ENCODE results near the gene HDAC1. TPM values are rescaled to one million over a fixed set of nuclear protein-coding genes. Genes with fewer than 3 reads are reported as not detected.

Gene HDAC1
- total and polyA plus RNA-seq, 2 of the 13 experiments (the other 11 are each of a cell fraction or from before 2014, with no cell fraction given), result 93.5 to 189 TPM

DNA sequence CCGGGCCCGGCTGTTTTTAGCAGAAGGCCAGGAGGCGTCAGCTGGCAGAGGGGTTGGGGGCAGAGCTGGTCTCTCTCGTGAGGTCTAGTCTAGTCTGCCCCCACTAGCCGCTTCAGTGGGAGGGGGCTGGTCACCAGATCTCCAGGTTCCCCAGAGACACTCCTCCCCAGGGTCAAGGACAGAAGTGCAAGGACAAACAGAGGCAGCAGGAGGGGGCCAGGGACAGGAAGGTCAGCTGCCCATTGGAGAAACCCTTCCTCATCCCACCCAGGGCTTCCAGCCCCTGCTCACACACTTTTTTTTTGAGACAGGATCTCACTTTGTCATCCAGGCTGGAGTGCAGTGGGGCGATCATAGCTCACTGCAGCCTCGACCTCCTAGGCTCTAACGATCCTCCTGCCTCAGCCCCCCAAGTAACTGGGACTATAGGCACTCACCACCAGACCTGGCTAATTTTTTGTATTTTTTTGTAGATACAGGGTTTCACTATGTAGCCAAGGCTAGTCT is 60.4 kb downstream of the HDAC1 start (continued):
- TF ChIP-seq ZSCAN20 (CRISPR knock-in tag; IDR thresholded peaks at IDR 0.05; ENCODE audit: borderline replicate concordance) (no peak), ZBTB14 (CRISPR knock-in tag; IDR thresholded peaks at IDR 0.05) (no peak), RARA (CRISPR knock-in tag; IDR thresholded peaks at IDR 0.05) (peak; percentile 62), KDM4B (CRISPR knock-in tag; IDR thresholded peaks at IDR 0.05) (no peak), ZBTB7B (CRISPR knock-in tag; IDR thresholded peaks at IDR 0.05) (peak; percentile 58; the same call in 1 of the 2 replicates), IKZF1 (IDR thresholded peaks at IDR 0.05) (no peak), HNRNPLL (IDR thresholded peaks at IDR 0.05; ENCODE audit: low read depth, low read length, poor library complexity, severe bottlenecking) (no peak), SALL2 (CRISPR knock-in tag; IDR thresholded peaks at IDR 0.05) (no peak), ZFAT (CRISPR knock-in tag; conservative IDR thresholded peaks at IDR 0.05) (no peak), ZSCAN30 (CRISPR knock-in tag; IDR thresholded peaks at IDR 0.05) (0 out of 2 replicates have a peak, but pooled peaks have one; percentile 51), PHF21A (CRISPR knock-in tag; IDR thresholded peaks at IDR 0.05) (peak; percentile 24), CCAR2 (optimal IDR thresholded peaks at IDR 0.05; ENCODE audit: low read depth, low read length) (no peak), PATZ1 (CRISPR knock-in tag; IDR thresholded peaks at IDR 0.05) (peak; percentile 97), GATAD2A (CRISPR knock-in tag; IDR thresholded peaks at IDR 0.05) (0 out of 2 replicates have a peak, but pooled peaks have one; percentile 49), ZBTB20 (CRISPR knock-in tag; IDR thresholded peaks at IDR 0.05; ENCODE audit: borderline replicate concordance, low read depth) (peak; percentile 35; the same call in 1 of the 2 replicates), MTF1 (CRISPR knock-in tag; IDR thresholded peaks at IDR 0.05) (no peak), SRSF1 (optimal IDR thresholded peaks at IDR 0.05; ENCODE audit: low read depth, low read length) (peak; percentile 61), RXRB (CRISPR knock-in tag; IDR thresholded peaks at IDR 0.05; ENCODE audit: borderline replicate concordance) (0 out of 2 replicates have a peak, but pooled peaks have one; percentile 7)
- TF ChIP-seq, protein P1, sequence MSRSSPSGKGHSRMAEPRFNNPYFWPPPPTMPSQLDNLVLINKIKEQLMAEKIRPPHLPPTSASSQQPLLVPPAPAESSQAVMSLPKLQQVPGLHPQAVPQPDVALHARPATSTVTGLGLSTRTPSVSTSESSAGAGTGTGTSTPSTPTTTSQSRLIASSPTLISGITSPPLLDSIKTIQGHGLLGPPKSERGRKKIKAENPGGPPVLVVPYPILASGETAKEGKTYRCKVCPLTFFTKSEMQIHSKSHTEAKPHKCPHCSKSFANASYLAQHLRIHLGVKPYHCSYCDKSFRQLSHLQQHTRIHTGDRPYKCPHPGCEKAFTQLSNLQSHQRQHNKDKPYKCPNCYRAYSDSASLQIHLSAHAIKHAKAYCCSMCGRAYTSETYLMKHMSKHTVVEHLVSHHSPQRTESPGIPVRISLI (CRISPR knock-in tag; IDR thresholded peaks at IDR 0.05; ENCODE audit: borderline replicate concordance), result peak; percentile 83; the same call in 1 of the 2 replicates
- TF ChIP-seq, protein P2, sequence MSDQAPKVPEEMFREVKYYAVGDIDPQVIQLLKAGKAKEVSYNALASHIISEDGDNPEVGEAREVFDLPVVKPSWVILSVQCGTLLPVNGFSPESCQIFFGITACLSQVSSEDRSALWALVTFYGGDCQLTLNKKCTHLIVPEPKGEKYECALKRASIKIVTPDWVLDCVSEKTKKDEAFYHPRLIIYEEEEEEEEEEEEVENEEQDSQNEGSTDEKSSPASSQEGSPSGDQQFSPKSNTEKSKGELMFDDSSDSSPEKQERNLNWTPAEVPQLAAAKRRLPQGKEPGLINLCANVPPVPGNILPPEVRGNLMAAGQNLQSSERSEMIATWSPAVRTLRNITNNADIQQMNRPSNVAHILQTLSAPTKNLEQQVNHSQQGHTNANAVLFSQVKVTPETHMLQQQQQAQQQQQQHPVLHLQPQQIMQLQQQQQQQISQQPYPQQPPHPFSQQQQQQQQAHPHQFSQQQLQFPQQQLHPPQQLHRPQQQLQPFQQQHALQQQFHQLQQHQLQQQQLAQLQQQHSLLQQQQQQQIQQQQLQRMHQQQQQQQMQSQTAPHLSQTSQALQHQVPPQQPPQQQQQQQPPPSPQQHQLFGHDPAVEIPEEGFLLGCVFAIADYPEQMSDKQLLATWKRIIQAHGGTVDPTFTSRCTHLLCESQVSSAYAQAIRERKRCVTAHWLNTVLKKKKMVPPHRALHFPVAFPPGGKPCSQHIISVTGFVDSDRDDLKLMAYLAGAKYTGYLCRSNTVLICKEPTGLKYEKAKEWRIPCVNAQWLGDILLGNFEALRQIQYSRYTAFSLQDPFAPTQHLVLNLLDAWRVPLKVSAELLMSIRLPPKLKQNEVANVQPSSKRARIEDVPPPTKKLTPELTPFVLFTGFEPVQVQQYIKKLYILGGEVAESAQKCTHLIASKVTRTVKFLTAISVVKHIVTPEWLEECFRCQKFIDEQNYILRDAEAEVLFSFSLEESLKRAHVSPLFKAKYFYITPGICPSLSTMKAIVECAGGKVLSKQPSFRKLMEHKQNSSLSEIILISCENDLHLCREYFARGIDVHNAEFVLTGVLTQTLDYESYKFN (CRISPR knock-in tag; conservative IDR thresholded peaks at IDR 0.05), result peak; percentile 65
- TF ChIP-seq, protein P3, sequence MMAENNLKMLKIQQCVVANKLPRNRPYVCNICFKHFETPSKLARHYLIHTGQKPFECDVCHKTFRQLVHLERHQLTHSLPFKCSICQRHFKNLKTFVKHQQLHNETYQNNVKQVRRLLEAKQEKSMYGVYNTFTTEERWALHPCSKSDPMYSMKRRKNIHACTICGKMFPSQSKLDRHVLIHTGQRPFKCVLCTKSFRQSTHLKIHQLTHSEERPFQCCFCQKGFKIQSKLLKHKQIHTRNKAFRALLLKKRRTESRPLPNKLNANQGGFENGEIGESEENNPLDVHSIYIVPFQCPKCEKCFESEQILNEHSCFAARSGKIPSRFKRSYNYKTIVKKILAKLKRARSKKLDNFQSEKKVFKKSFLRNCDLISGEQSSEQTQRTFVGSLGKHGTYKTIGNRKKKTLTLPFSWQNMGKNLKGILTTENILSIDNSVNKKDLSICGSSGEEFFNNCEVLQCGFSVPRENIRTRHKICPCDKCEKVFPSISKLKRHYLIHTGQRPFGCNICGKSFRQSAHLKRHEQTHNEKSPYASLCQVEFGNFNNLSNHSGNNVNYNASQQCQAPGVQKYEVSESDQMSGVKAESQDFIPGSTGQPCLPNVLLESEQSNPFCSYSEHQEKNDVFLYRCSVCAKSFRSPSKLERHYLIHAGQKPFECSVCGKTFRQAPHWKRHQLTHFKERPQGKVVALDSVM (CRISPR knock-in tag; IDR thresholded peaks at IDR 0.05), result peak; percentile 79

All from HepG2 (cell line).